HepG2 (cell line): ENCODE data around the gene ZNF526. TPM values are rescaled to one million over a fixed set of nuclear protein-coding genes. Genes with fewer than 3 reads are reported as not detected.

ENCODE experiments used
- ARHGAP35 ChIP-seq: sonication (generic); formaldehyde crosslinking; IDR thresholded peaks from 2 replicates; pipeline ENCODE4 v1.9.0; 2022; ENCODE audit warnings: mild to moderate bottlenecking, inconsistent platforms, moderate library complexity, missing genetic modification reagents, borderline replicate concordance
- ARNT2 ChIP-seq: sonication (generic); formaldehyde crosslinking; IDR thresholded peaks from 2 replicates; pipeline ENCODE4 v1.8.0; 2022; ENCODE audit warnings: mild to moderate bottlenecking, low read depth, missing genetic modification reagents, moderate library complexity
- FLYWCH1 ChIP-seq: sonication (generic); formaldehyde crosslinking; IDR thresholded peaks from 2 replicates; pipeline ENCODE4 v1.8.1; 2023; ENCODE audit warnings: mild to moderate bottlenecking, missing genetic modification reagents
- HES4 ChIP-seq: sonication (generic); formaldehyde crosslinking; IDR thresholded peaks from 2 replicates; pipeline ENCODE4 v1.9.0; 2021; ENCODE audit warnings: mild to moderate bottlenecking, missing genetic modification reagents, borderline replicate concordance
- HOXA7 ChIP-seq: sonication (generic); formaldehyde crosslinking; IDR thresholded peaks from 2 replicates; pipeline ENCODE4 v1.8.1; 2022; ENCODE audit warnings: mild to moderate bottlenecking, missing genetic modification reagents, moderate library complexity
- HOXD1 ChIP-seq: sonication (generic); formaldehyde crosslinking; IDR thresholded peaks from 2 replicates; pipeline ENCODE4 v1.5.0; 2020; ENCODE audit warnings: missing genetic modification reagents
- KDM5B ChIP-seq: sonication (generic); formaldehyde crosslinking; IDR thresholded peaks from 2 replicates; pipeline ENCODE4 v1.4.0; 2020; ENCODE audit warnings: missing genetic modification reagents, mild to moderate bottlenecking, borderline replicate concordance
- LCORL ChIP-seq, 2 experiments: fragments of 450-650 bp in 1 of 2; sonication (generic) in 1 of 2; formaldehyde crosslinking in 1 of 2; IDR thresholded peaks; 2 replicates each; pipeline versions ENCODE4 v1.5.0 to v1.6.1; 2017 to 2020; ENCODE audit warnings: antibody characterized with exemption in 1 of 2, missing genetic modification reagents in 1 of 2
- MAF1 ChIP-seq: sonication (generic); formaldehyde crosslinking; IDR thresholded peaks from 2 replicates; pipeline ENCODE4 v1.5.0; 2020; ENCODE audit warnings: missing genetic modification reagents, borderline replicate concordance
- MBNL3 ChIP-seq: fragments of 250-450 bp; sonication (Bioruptor Pico); conservative IDR thresholded peaks from 2 replicates; pipeline ENCODE4 v1.8.0; 2022; ENCODE audit warnings: mild to moderate bottlenecking, inconsistent platforms
- MED1 ChIP-seq: sonication (generic); formaldehyde crosslinking; IDR thresholded peaks from 2 replicates; pipeline ENCODE4 v1.4.0; 2020; ENCODE audit warnings: missing genetic modification reagents
- MEIS2 ChIP-seq: sonication (generic); formaldehyde crosslinking; IDR thresholded peaks from 2 replicates; pipeline ENCODE4 v1.9.0; 2021; ENCODE audit warnings: mild to moderate bottlenecking, missing genetic modification reagents
- PLRG1 ChIP-seq: fragments of 450-650 bp; conservative IDR thresholded peaks from 2 replicates; pipeline ENCODE4 v1.6.1; 2016
- RARG ChIP-seq: sonication (generic); formaldehyde crosslinking; IDR thresholded peaks from 2 replicates; pipeline ENCODE4 v1.4.0; 2020; ENCODE audit warnings: low read depth, mild to moderate bottlenecking, missing genetic modification reagents
- SNAI1 ChIP-seq: sonication (generic); formaldehyde crosslinking; IDR thresholded peaks from 2 replicates; pipeline ENCODE4 v1.5.0; 2020; ENCODE audit warnings: mild to moderate bottlenecking, missing genetic modification reagents, borderline replicate concordance
- SNRNP70 ChIP-seq: fragments of 200-400 bp; formaldehyde crosslinking; IDR thresholded peaks from 2 replicates; pipeline ENCODE4 v1.6.1; 2017; ENCODE audit warnings: mild to moderate bottlenecking, low read depth, low read length, moderate library complexity
- SSRP1 ChIP-seq: IDR thresholded peaks from 2 replicates; pipeline ENCODE4 v1.6.1; 2016; ENCODE audit warnings: control low read depth
- U2AF1 ChIP-seq: fragments of 200-400 bp; formaldehyde crosslinking; optimal IDR thresholded peaks from 2 replicates; pipeline ENCODE3; 2017; ENCODE audit warnings: mild to moderate bottlenecking, low read depth, low read length
- XBP1 ChIP-seq: sonication (generic); formaldehyde crosslinking; IDR thresholded peaks from 2 replicates; pipeline ENCODE4 v1.5.0; 2020; ENCODE audit warnings: missing genetic modification reagents
- ZBTB39 ChIP-seq: sonication (generic); formaldehyde crosslinking; IDR thresholded peaks from 2 replicates; pipeline ENCODE4 v1.5.0; 2020; ENCODE audit warnings: missing genetic modification reagents
- ZNF10 ChIP-seq: sonication (generic); formaldehyde crosslinking; IDR thresholded peaks from 2 replicates; pipeline ENCODE4 v1.4.0; 2020; ENCODE audit warnings: mild to moderate bottlenecking, low read depth, missing genetic modification reagents, borderline replicate concordance
- ZNF326 ChIP-seq: sonication (generic); formaldehyde crosslinking; IDR thresholded peaks from 2 replicates; pipeline ENCODE4 v1.4.0; 2020; ENCODE audit warnings: missing genetic modification reagents, borderline replicate concordance
- ZNF44 ChIP-seq: sonication (generic); formaldehyde crosslinking; IDR thresholded peaks from 2 replicates; pipeline ENCODE4 v1.5.1; 2020; ENCODE audit warnings: mild to moderate bottlenecking, missing genetic modification reagents
- ZNF770 ChIP-seq: sonication (generic); formaldehyde crosslinking; IDR thresholded peaks from 2 replicates; pipeline ENCODE4 v1.5.0; 2020; ENCODE audit warnings: mild to moderate bottlenecking, missing genetic modification reagents
- ZNF878 ChIP-seq: sonication (generic); formaldehyde crosslinking; IDR thresholded peaks from 2 replicates; pipeline ENCODE4 v1.8.1; 2023; ENCODE audit warnings: mild to moderate bottlenecking, missing genetic modification reagents, moderate library complexity
- polyA plus RNA-seq, 8 experiments: library from polyadenylated mRNA; depleted of rRNA in 3 of 8; stranded (reverse) in 7 of 8; unstranded in 1 of 8; fragments of >200 nt; fragmentation: Illumina TruSeq in 4 of 8; extraction: Trizol in 4 of 8; gene quantifications; 2 replicates each; pipeline versions ENCODE4 v1.2.1 to v1.2.3, GENCODE V29; 2011 to 2016; ENCODE audit warnings: low read depth in 4 of 8, missing spikeins in 1 of 8, mixed read lengths in 1 of 8; ENCODE audit not compliant: insufficient read depth in 1 of 8
- total RNA-seq, 5 experiments: library from RNA; depleted of rRNA; stranded (reverse); fragments of >200 nt; fragmentation: Illumina TruSeq; extraction: Trizol; gene quantifications; 2 replicates each; pipeline ENCODE4 v1.2.3, GENCODE V29; 2016; ENCODE audit warnings: low read depth in 1 of 5

ZNF526 gene
- total and polyA plus RNA-seq, 2 of the 13 experiments (the other 11 are each of a cell fraction or from before 2014, with no cell fraction given): 3.3 to 8.4 TPM

GRCh38 chr19:42242512-42243409 is 22.6 kb downstream of the ZNF526 start, which contains the start of gene GSK3A (continued):
- no peak for TF ChIP-seq LCORL (IDR thresholded peaks at IDR 0.05)
- TF ChIP-seq LCORL (CRISPR knock-in tag; IDR thresholded peaks at IDR 0.05): peak; percentile 87
- TF ChIP-seq ARHGAP35 (CRISPR knock-in tag): no peak
- no peak for TF ChIP-seq SSRP1 (CRISPR knock-in tag)
- no peak for TF ChIP-seq ZNF44 (CRISPR knock-in tag)
- no peak for TF ChIP-seq RARG (CRISPR knock-in tag)
- TF ChIP-seq ZNF10 (CRISPR knock-in tag): no peak
- TF ChIP-seq XBP1 (CRISPR knock-in tag): peak; percentile 50; the same call in 1 of the 2 replicates
- TF ChIP-seq HOXD1: no peak; the same call in 1 of the 2 replicates
- TF ChIP-seq ZNF326 (CRISPR knock-in tag): no peak
- TF ChIP-seq ZNF878 (CRISPR knock-in tag): no peak
- no peak for TF ChIP-seq ZBTB39 (CRISPR knock-in tag)
- TF ChIP-seq MED1 (CRISPR knock-in tag): peak; percentile 67; the same call in 1 of the 2 replicates
- no peak for TF ChIP-seq HOXA7 (CRISPR knock-in tag)
- peak; percentile 79 for TF ChIP-seq ZNF770 (CRISPR knock-in tag)
- TF ChIP-seq FLYWCH1 (CRISPR knock-in tag): no peak
- no peak for TF ChIP-seq MBNL3 (CRISPR knock-in tag)
- TF ChIP-seq HES4 (CRISPR knock-in tag): peak; percentile 36; the same call in 1 of the 2 replicates
- TF ChIP-seq PLRG1: no peak
- peak; percentile 84; the same call in 1 of the 2 replicates for TF ChIP-seq KDM5B
- no peak for TF ChIP-seq SNAI1 (CRISPR knock-in tag)
- peak; percentile 62 for TF ChIP-seq ARNT2 (CRISPR knock-in tag)
- no peak for TF ChIP-seq MAF1
- peak; percentile 78; the same call in 1 of the 2 replicates for TF ChIP-seq MEIS2 (CRISPR knock-in tag)
- no peak for TF ChIP-seq SNRNP70
- no peak for TF ChIP-seq U2AF1
